GM23248 (cell line): ENCODE data around the gene CCDC160. TPM values are rescaled to one million over a fixed set of nuclear protein-coding genes. Genes with fewer than 3 reads are reported as not detected.

Source experiments
- DNase-seq: peaks from one replicate; pipeline ENCODE4 v3.0.0-alpha.2; 2015
- H2AFZ ChIP-seq: fragments of 200-600 bp; sonication (generic); 2 replicates; pipeline ENCODE4 v1.6.1; 2016; ENCODE audit warnings: antibody characterized with exemption
- H3F3A ChIP-seq: fragments of 200-600 bp; sonication (generic); 2 replicates; pipeline ENCODE4 v1.6.1; 2016; ENCODE audit warnings: mild to moderate bottlenecking, antibody characterized with exemption, mixed run types; ENCODE audit not compliant: insufficient read depth
- H3K27ac ChIP-seq: fragments of 200-600 bp; sonication (generic); 2 replicates; pipeline ENCODE4 v1.5.1; 2016; ENCODE audit warnings: mild to moderate bottlenecking
- H3K27me3 ChIP-seq: fragments of 200-600 bp; sonication (generic); replicated peaks from 2 replicates; pipeline ENCODE4 v1.6.1; 2016; ENCODE audit warnings: mild to moderate bottlenecking; ENCODE audit not compliant: insufficient read depth
- H3K36me3 ChIP-seq: fragments of 200-600 bp; sonication (generic); 2 replicates; pipeline ENCODE4 v1.6.1; 2016; ENCODE audit warnings: low read depth, mild to moderate bottlenecking
- H3K4me1 ChIP-seq: fragments of 200-600 bp; sonication (generic); 2 replicates; pipeline ENCODE4 v1.6.1; 2016; ENCODE audit warnings: mild to moderate bottlenecking; ENCODE audit not compliant: insufficient read depth
- H3K4me2 ChIP-seq: fragments of 200-600 bp; sonication (generic); one replicate; pipeline ENCODE4 v1.6.1; 2016; ENCODE audit warnings: mild to moderate bottlenecking; ENCODE audit not compliant: unreplicated experiment
- H3K4me3 ChIP-seq: fragments of 200-600 bp; sonication (generic); 2 replicates; pipeline ENCODE4 v1.5.1; 2016; ENCODE audit warnings: mild to moderate bottlenecking
- H3K79me2 ChIP-seq: fragments of 200-600 bp; sonication (generic); 2 replicates; pipeline ENCODE4 v1.6.1; 2016; ENCODE audit warnings: mild to moderate bottlenecking; ENCODE audit not compliant: insufficient read depth
- H3K9ac ChIP-seq: fragments of 200-600 bp; sonication (generic); 2 replicates; pipeline ENCODE4 v1.6.1; 2016; ENCODE audit warnings: mild to moderate bottlenecking
- H3K9me2 ChIP-seq: fragments of 200-600 bp; sonication (generic); 2 replicates; pipeline ENCODE4 v1.6.1; 2016; ENCODE audit warnings: mixed run types, mild to moderate bottlenecking, moderate library complexity; ENCODE audit not compliant: insufficient read depth
- H3K9me3 ChIP-seq: fragments of 200-600 bp; sonication (generic); one replicate; pipeline ENCODE4 v1.6.1; 2017; ENCODE audit warnings: low read depth
- H4K20me1 ChIP-seq: fragments of 200-600 bp; sonication (generic); 2 replicates; pipeline ENCODE4 v1.6.0; 2016; ENCODE audit not compliant: insufficient read depth
- EZH2 ChIP-seq: fragments of 200-600 bp; sonication (generic); IDR thresholded peaks from 2 replicates; pipeline ENCODE4 v1.6.1; 2018; ENCODE audit warnings: antibody characterized with exemption, mild to moderate bottlenecking; ENCODE audit not compliant: insufficient read depth, poor library complexity, severe bottlenecking
- EZH2phosphoT487 ChIP-seq: fragments of 200-600 bp; sonication (generic); IDR thresholded peaks from 2 replicates; pipeline ENCODE4 v1.6.1; 2018; ENCODE audit warnings: antibody characterized with exemption, moderate library complexity, mild to moderate bottlenecking, low read depth; ENCODE audit not compliant: insufficient read depth
- WGBS, 2 experiments: methylation state at CpG; one replicate each; pipeline ENCODE4 v1.1.6; 2015 to 2017; ENCODE audit warnings: low lambda C conversion rate in 2 of 2, low coverage in 1 of 2; ENCODE audit errors: missing lambda C conversion rate in 2 of 2; 5-methylcytosine and 5-hydroxymethylcytosine counted together
- in situ Hi-C: fragments of 300-500 bp; cut with MboI; formaldehyde crosslinking; loops from 2 replicates; pipeline ENCODE4 v1.15.0; 2020
- polyA plus RNA-seq: library from polyadenylated mRNA; unstranded; fragments of >200 nt; fragmentation: Nextera tagmentation; extraction: Ambion mirVana; gene quantifications from 2 replicates; pipeline ENCODE4 v1.2.1, GENCODE V29; 2016
- total RNA-seq: library from RNA; depleted of rRNA; stranded (reverse); fragments of >200 nt; shearing (Covaris generic); gene quantifications from 2 replicates; pipeline ENCODE4 v1.2.3, GENCODE V29; 2014

CCDC160 gene
- total and polyA plus RNA-seq, 2 experiments from 2014 or later: not detected

DNA sequence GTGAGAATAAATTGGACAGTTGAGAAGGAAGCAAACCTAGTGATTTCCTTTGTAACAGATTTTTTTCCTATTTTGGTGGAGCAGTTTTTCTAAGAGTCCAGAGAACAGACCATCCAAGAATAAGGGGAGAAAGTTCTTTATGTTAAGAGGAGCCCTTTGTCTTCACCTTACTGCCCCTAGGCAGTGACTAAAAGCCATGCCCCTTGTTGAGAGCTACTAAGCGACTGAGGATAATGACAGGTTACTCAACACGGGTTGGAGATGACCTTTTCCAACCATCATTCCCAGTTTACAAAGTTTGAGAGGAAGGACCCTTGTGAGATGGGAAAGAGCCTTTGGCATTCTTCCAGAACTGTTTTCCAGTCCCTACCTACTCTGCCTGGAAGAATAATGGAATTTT lies 3.2 kb downstream of the CCDC160 start:
- Histone ChIP-seq H3K27ac (no peak overlapping the region), H3K27me3 (no peaks in the 10 kb centered on the region), H3K79me2 (no peaks in the 10 kb centered on the region), H3K4me1 (no peaks in the 10 kb centered on the region), H3K4me2 (no peak overlapping the region), H3K9ac (no peak overlapping the region), H3F3A (no peaks in the 10 kb centered on the region), H4K20me1 (no peaks in the 10 kb centered on the region), H3K36me3 (no peaks in the 10 kb centered on the region), H3K9me2 (no peaks in the 10 kb centered on the region), H3K4me3 (no peak overlapping the region), H2AFZ (no peak overlapping the region), H3K9me3 (no peaks in the 10 kb centered on the region)
- in situ Hi-C loops: no loop called here
- no peak for TF ChIP-seq EZH2phosphoT487
- no peak for TF ChIP-seq EZH2
- WGBS, 2 experiments: 8 to 50% methylated on average over 1 to 2 of the region's 2 CpGs
- no peak for DNase-seq

DNA sequence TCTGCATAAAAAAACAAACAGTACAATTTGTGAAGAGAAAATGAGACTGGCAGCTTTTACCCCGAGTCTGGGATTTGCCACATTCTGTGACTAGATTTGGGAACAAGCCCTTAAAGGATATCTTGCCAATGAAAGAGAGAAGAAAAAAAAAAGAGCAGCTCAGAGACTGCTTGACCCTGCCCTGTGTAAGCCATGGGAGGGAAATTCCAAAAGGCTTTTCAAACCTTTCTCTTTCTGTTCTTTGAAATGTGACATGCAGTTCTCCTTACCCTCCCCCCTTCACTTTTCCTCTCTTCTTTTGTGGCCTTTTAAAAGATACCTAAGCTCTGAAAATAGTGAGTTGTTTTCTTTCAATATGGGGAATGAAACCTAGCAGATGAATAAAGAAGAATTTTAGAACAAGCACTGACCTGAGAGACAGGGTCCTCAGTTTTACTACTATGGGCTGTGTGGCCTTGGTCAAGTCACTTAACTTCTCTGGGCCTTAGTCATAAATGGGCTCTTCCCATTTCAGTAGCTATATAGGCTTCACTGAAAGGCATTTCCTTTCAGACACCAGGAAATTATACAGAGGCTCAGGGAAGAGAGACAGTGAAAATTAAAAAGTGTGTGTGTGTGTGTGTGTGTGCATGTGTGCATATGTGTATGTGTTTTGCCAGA lies 5.1 kb downstream of the CCDC160 start:
- Histone ChIP-seq H3K27ac (no peak overlapping the region), H3K9me3 (no peaks in the 10 kb centered on the region), H3K27me3 (no peaks in the 10 kb centered on the region), H4K20me1 (no peaks in the 10 kb centered on the region), H2AFZ (no peak overlapping the region), H3F3A (no peaks in the 10 kb centered on the region), H3K36me3 (no peaks in the 10 kb centered on the region), H3K9ac (no peak overlapping the region), H3K4me2 (no peak overlapping the region), H3K79me2 (no peaks in the 10 kb centered on the region), H3K9me2 (no peaks in the 10 kb centered on the region), H3K4me1 (no peaks in the 10 kb centered on the region), H3K4me3 (no peak overlapping the region)
- TF ChIP-seq EZH2phosphoT487: no peak
- TF ChIP-seq EZH2: no peak
- no peak for DNase-seq
- in situ Hi-C loops: no loop called here
- WGBS, 2 experiments: 0% methylated on average over 1 of the region's 1 CpG

DNA sequence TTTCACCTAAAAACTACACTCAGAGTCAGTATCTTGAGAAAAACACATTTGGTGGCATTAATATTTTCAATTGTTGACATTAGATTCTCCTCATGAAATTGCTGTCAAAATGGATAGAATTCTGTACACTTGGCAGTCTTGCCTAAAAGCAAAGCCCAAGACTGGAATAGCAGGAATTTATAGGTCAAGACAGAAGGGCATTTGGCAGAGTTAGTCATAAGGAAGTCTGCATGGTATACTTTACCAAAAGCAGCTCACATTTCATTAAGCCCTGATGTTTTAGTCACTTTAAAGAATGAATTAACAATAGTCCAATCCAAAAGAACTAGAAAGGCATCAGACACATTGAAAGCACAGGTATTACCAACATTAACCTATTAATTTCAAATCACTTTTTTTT lies 7.1 kb downstream of the CCDC160 start:
- H3K36me3 ChIP-seq: no peaks in the 10 kb centered on the region

DNA sequence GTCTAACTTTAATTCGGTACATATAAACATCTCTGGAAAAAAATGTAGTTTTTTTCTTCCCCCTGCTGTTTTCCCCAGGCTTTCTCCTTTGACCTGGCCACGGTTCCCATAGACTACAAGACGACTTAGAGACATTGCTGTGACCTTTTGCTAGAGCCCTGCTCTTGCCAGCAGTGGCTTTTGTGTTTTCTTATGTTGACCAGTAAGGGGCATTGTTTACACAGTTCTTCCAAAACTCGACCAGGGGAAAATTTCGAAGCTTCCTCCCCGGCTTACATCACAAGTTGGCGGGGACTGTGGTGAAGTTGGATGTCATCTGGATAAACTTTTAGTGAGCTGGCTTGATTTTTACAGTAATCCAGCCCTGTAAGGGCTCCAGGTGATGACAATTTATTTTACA lies 9.3 kb downstream of the CCDC160 start:
- no peaks in the 10 kb centered on the region for H3K79me2 ChIP-seq
- no peak overlapping the region for H2AFZ ChIP-seq
- H3K9me3 ChIP-seq: no peaks in the 10 kb centered on the region
- 40 to 42% methylated on average over 7 of the region's 7 CpGs for WGBS, 2 experiments
- no peak overlapping the region for H3K4me2 ChIP-seq
- H3K4me3 ChIP-seq: no peak overlapping the region
- H3K9me2 ChIP-seq: no peaks in the 10 kb centered on the region
- in situ Hi-C loops: no loop called here
- no peaks in the 10 kb centered on the region for H3K27me3 ChIP-seq
- TF ChIP-seq EZH2phosphoT487: no peak
- TF ChIP-seq EZH2: no peak
- no peaks in the 10 kb centered on the region for H4K20me1 ChIP-seq
- no peaks in the 10 kb centered on the region for H3K4me1 ChIP-seq
- no peaks in the 10 kb centered on the region for H3F3A ChIP-seq
- no peak overlapping the region for H3K9ac ChIP-seq
- H3K36me3 ChIP-seq: no peaks in the 10 kb centered on the region
- no peak overlapping the region for H3K27ac ChIP-seq
- DNase-seq: no peak

More for the DNA sequence above, 7.1 kb downstream of the CCDC160 start:
- Histone ChIP-seq H3K9ac (no peak overlapping the region), H3K27me3 (no peaks in the 10 kb centered on the region), H3K9me2 (no peaks in the 10 kb centered on the region), H2AFZ (no peak overlapping the region), H3K9me3 (no peaks in the 10 kb centered on the region), H3F3A (no peaks in the 10 kb centered on the region), H3K27ac (no peak overlapping the region), H3K79me2 (no peaks in the 10 kb centered on the region), H4K20me1 (no peaks in the 10 kb centered on the region), H3K4me2 (no peak overlapping the region), H3K4me3 (no peak overlapping the region), H3K4me1 (no peaks in the 10 kb centered on the region)
- in situ Hi-C loops: no loop called here
- DNase-seq: no peak
- TF ChIP-seq EZH2 (no peak), EZH2phosphoT487 (no peak)

DNA sequence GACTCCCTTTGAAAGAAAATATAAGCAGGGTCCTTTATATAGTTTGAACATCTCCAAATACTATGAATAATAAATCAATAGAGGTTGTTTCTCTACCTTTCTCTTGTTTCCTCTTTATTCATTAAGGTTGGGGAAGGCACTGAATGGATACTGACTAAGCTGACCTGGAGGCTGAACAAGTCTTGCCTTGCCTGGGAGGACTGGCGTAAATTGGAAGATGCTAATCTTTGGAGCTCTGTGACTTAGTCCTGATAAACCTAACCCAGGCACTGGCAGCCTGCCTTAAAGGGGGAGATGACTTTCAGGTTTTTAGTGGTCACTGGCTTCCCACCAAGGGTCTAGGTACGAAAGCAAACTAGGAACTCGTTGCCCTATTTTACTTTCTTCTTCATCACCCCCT lies 10.5 kb downstream of the CCDC160 start:
- no peak overlapping the region for H2AFZ ChIP-seq
- H3K27ac ChIP-seq: no peak overlapping the region
- no peaks in the 10 kb centered on the region for H3K27me3 ChIP-seq
- no peaks in the 10 kb centered on the region for H3K79me2 ChIP-seq
- in situ Hi-C loops: no loop called here
- H3K9ac ChIP-seq: no peak overlapping the region
- H3K36me3 ChIP-seq: no peaks in the 10 kb centered on the region
- H3K4me3 ChIP-seq: no peak overlapping the region
- no peak overlapping the region for H3K4me2 ChIP-seq
- no peaks in the 10 kb centered on the region for H3K9me2 ChIP-seq
- no peaks in the 10 kb centered on the region for H3K4me1 ChIP-seq
- TF ChIP-seq EZH2phosphoT487 (no peak), EZH2 (no peak)
- no peaks in the 10 kb centered on the region for H4K20me1 ChIP-seq
- no peaks in the 10 kb centered on the region for H3K9me3 ChIP-seq
- WGBS, 2 experiments: 21 to 32% methylated on average over 3 of the region's 3 CpGs
- no peaks in the 10 kb centered on the region for H3F3A ChIP-seq
- DNase-seq: no peak
